Measurements from ENCODE around the gene SPTBN5. TPM values are rescaled to one million over a fixed set of nuclear protein-coding genes. Genes with fewer than 3 reads are reported as not detected.

The SPTBN5 gene
- total RNA-seq, 1 donor from 2014 or later = 1.9 TPM

- DNase-seq (no peak), ATAC-seq (no peak)
- Histone ChIP-seq H3K9me3 (no peaks in the 10 kb centered on the region), H3K4me1 (no peaks in the 10 kb centered on the region), H3K4me3 (no peak overlapping the region), H3K36me3 (no peaks in the 10 kb centered on the region), H3K27ac (no peak overlapping the region), H3K27me3 (no peaks in the 10 kb centered on the region)
- intact Hi-C loops (cut with DNase I) = no loop called here
- no peak for TF ChIP-seq CTCF (IDR thresholded peaks at IDR 0.05)
These were observed 23.8 kb downstream of the SPTBN5 start for GRCh38 chr15:41869770-41870688.

GRCh38 chr15:41868321-41868720, 25.5 kb downstream of the SPTBN5 start:
- no peak for ATAC-seq
- intact Hi-C loops (cut with DNase I) = no loop called here

GRCh38 chr15:41866872-41867579, 26.8 kb downstream of the SPTBN5 start:
- Histone ChIP-seq H3K4me1 (no peaks in the 10 kb centered on the region), H3K9me3 (no peaks in the 10 kb centered on the region), H3K27ac (no peak overlapping the region), H3K27me3 (no peaks in the 10 kb centered on the region), H3K4me3 (no peak overlapping the region), H3K36me3 (no peaks in the 10 kb centered on the region)
- no peak for ATAC-seq
- TF ChIP-seq CTCF (IDR thresholded peaks at IDR 0.05) = no peak
- intact Hi-C loops (cut with DNase I) = no loop called here
- DNase-seq = no peak

More at GRCh38 chr15:41868321-41868720, 25.5 kb downstream of the SPTBN5 start:
- DNase-seq = no peak
- Histone ChIP-seq H3K27me3 (no peaks in the 10 kb centered on the region), H3K27ac (no peak overlapping the region), H3K4me1 (no peaks in the 10 kb centered on the region), H3K36me3 (no peaks in the 10 kb centered on the region), H3K9me3 (no peaks in the 10 kb centered on the region), H3K4me3 (no peak overlapping the region)
- no peak for TF ChIP-seq CTCF (IDR thresholded peaks at IDR 0.05)

- no peaks in the 10 kb centered on the region for H3K9me3 ChIP-seq
- ATAC-seq (no peak), DNase-seq (no peak)
- H3K36me3 ChIP-seq = no peaks in the 10 kb centered on the region
- intact Hi-C loops (cut with DNase I) = no loop called here
- no peaks in the 10 kb centered on the region for H3K4me1 ChIP-seq
- no peaks in the 10 kb centered on the region for H3K27me3 ChIP-seq
- TF ChIP-seq CTCF (IDR thresholded peaks at IDR 0.05) = no peak
- H3K4me3 ChIP-seq = no peak overlapping the region
- no peak overlapping the region for H3K27ac ChIP-seq
These were observed 27.6 kb downstream of the SPTBN5 start for GRCh38 chr15:41866263-41866703.

- intact Hi-C loops (cut with DNase I) = no loop called here
- no peak for ATAC-seq
- Histone ChIP-seq H3K9me3 (no peaks in the 10 kb centered on the region), H3K27me3 (no peaks in the 10 kb centered on the region), H3K27ac (no peak overlapping the region), H3K4me3 (no peak overlapping the region), H3K36me3 (no peaks in the 10 kb centered on the region), H3K4me1 (no peaks in the 10 kb centered on the region)
- TF ChIP-seq CTCF (IDR thresholded peaks at IDR 0.05) = no peak
- no peak for DNase-seq
These were observed 28.3 kb downstream of the SPTBN5 start for GRCh38 chr15:41865490-41866055.
